ENCODE results near the gene PGA5.

The PGA5 gene

GRCh38 chr11:61266602-61267001 lies 25.6 kb downstream of the PGA5 start:
- DNase-seq (ENCODE audit: low spot score) = no peak

GRCh38 chr11:61267437-61267841 lies 26.5 kb downstream of the PGA5 start:
- no peak for DNase-seq (ENCODE audit: low spot score)

- no peak for DNase-seq (ENCODE audit: low spot score)
Measured at GRCh38 chr11:61268588-61269250, 27.7 kb downstream of the PGA5 start.

GRCh38 chr11:61270354-61271076 lies 29.5 kb downstream of the PGA5 start:
- no peak for DNase-seq (ENCODE audit: low spot score)

GRCh38 chr11:61272731-61273130 lies 31.8 kb downstream of the PGA5 start:
- no peak for DNase-seq (ENCODE audit: low spot score)

GRCh38 chr11:61273178-61274078 lies 32.5 kb downstream of the PGA5 start:
- no peak for DNase-seq (ENCODE audit: low spot score)

GRCh38 chr11:61274084-61274483 lies 33.1 kb downstream of the PGA5 start:
- DNase-seq (ENCODE audit: low spot score) = no peak

GRCh38 chr11:61275191-61275590 lies 34.2 kb downstream of the PGA5 start:
- no peak for DNase-seq (ENCODE audit: low spot score)

- DNase-seq (ENCODE audit: low spot score) = no peak
Measured at GRCh38 chr11:61277186-61278000, 36.4 kb downstream of the PGA5 start.

- DNase-seq (ENCODE audit: low spot score) = no peak
Measured at GRCh38 chr11:61278001-61278470, 37.1 kb downstream of the PGA5 start.

- DNase-seq (ENCODE audit: low spot score) = no peak
Measured at GRCh38 chr11:61279934-61280659, 39.1 kb downstream of the PGA5 start.

GRCh38 chr11:61280883-61281580 lies 40.1 kb downstream of the PGA5 start:
- DNase-seq (ENCODE audit: low spot score) = no peak

GRCh38 chr11:61281581-61282250 lies 40.7 kb downstream of the PGA5 start:
- DNase-seq (ENCODE audit: low spot score) = no peak

- DNase-seq (ENCODE audit: low spot score) = no peak
Measured at GRCh38 chr11:61283613-61284012, 42.6 kb downstream of the PGA5 start.

- DNase-seq (ENCODE audit: low spot score) = no peak
Measured at GRCh38 chr11:61287338-61287977, 46.5 kb downstream of the PGA5 start.

GRCh38 chr11:61290905-61291690 lies 50.1 kb downstream of the PGA5 start:
- no peak for DNase-seq (ENCODE audit: low spot score)

GRCh38 chr11:61292356-61292755 lies 51.4 kb downstream of the PGA5 start:
- DNase-seq (ENCODE audit: low spot score) = no peak
